ENCODE measurements around the gene CYYR1.

Gene CYYR1

GRCh38 chr21:26423511-26423910 is 149.6 kb downstream of the CYYR1 start:
- DNase-seq = no peak

GRCh38 chr21:26422706-26423105 is 150.4 kb downstream of the CYYR1 start:
- DNase-seq = no peak

- no peak for DNase-seq
These were observed 150.9 kb downstream of the CYYR1 start for GRCh38 chr21:26422138-26422537.

- no peak for DNase-seq
These were observed 151.4 kb downstream of the CYYR1 start for GRCh38 chr21:26421724-26422123.
